GM19397 (cell line): ENCODE measurements around the gene NFYC.
"Not testable (repeated sequence)": the region's sequence is repeated elsewhere in the genome, so short reads cannot be mapped to it uniquely, and the experiment has no call there.

ENCODE experiments used
- ATAC-seq: cut with Tn5 transposase; IDR thresholded peaks from one replicate; pipeline ENCODE4 v1.9.1; 2021; ENCODE audit warnings: mild to moderate bottlenecking, moderate library complexity; ENCODE audit not compliant: unreplicated experiment

Gene NFYC

DNA sequence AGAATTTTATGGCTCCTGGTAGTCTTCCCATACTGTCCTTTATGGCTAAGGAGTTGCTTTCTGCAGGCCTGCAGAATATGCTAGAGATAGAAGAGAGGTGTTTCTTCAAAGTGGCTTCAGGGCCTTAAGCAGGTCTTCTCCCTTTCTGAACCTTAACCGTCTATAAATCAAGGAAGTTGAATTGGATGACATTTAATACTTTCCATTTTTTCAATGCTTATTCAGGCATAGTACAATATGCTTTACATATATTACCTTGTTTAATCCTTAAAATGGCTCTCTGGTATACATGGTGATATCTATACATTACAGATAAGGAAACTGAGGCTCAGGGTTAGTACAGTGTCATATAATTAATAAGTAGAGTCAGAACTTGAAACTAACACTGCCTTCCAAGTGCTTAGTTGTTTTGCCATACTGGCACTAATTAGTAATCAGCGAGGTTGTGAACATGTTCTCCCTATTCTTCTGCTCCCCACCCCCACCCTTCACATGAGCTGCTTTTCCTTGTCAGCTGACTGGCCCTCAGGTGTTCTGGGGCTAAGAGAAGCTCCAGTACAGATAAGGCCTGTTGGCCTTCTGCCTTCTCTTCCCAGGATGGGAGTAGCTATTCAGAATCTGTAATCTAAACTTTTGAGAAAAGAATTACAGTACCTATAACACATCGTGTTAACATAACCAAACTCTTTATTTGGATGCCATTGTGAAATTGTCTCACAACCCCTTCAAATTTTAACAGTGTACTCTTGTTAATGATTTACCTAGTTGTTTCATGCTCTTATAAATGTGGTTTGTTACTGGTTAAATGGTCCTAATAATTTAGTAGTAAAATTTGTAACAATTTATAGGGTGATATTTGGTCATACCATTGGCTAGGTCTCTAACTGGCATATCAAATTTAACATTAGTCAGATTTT is 13.6 kb downstream of the NFYC start:
- ATAC-seq = no peak

DNA sequence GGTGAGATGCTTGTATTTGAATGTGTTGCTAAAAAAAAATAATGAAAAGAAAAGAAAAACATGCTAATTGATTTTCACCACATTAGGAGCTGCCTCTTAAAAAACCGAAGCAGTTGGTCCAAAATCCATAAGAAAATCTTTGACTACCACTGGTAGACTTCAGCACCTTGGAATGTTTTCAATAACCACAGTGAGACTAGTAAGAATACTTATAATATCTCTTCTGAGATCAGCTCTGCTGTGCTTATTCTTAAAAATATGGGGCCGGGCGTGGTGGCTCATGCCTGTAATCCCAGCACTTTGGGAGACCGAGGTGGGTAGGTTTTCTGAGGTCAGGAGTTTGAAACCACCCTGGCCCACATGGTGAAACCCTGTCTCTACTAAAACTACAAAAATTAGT is 15.1 kb downstream of the NFYC start:
- ATAC-seq = no peak

DNA sequence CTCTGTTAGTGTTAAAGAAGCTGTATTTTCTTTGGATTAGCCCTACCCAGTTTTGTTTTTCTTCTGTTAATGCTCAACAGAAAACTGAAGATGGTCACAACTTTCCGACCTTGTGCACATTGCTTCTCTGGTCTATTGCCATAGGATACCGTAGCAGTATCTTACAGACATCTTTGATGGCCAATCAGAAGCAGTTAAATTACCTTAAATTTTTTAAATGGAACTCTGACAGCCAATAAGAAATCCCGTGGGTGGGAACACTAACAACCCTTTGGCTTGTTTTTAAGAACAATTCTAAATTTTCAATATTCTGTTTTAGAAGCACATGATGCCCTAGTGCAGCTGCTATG is 17.2 kb downstream of the NFYC start:
- ATAC-seq = peak; percentile 54

DNA sequence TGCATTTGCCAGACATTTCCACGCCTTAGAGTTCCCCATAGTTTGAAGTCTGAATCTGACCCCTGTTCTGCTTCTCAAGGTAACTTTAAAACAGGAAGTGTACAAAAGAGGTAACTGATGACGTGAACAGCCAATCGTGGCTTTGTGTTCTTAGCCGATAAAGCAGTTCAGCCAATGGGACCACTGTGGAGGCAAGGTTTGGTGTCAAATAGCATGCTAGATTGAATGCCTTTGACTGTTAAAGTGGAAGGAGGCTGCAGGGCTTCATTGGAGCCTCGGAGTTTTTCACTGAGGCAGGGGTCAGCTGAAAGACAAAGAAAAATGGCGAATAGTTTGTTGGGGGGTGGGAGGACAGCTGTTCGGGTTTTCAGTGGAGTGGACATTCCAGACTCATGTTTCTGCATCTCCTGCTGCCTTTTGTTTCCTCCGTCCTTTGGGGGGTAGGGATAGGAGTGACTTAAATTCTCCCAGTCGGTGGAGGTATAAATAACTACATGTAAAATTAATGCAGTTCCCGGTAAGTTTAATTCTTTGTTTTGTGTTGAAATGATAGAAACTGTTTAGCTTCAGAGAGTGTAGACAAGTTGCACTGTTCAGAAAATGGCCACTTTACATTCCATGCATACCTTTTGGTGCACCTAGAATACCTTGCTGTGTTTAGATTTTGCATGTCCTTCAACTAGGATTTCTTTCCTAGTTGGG is 17.7 kb downstream of the NFYC start:
- peak; percentile 93 for ATAC-seq

DNA sequence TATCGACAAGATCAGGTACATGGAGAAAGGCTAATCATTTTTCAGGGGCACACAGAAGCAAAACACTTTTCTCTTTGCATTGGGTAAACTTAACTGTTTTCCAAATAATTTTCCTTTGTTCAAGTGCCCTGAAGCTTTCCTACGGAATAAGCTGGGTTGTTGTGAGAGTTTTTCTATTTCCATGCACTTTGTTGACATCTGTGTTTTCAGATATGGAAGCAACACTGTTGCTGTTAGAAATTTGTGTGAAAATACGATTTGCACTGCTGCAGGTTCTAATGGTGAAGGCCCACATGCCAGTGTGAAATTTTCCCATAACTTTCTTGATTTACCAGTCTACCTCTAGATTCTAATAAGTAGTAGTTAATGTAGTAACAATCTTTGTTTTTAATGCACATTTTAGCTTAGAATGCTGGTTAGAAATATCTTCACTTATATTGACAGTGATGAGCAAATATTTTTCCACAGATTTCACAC is 18.3 kb downstream of the NFYC start:
- ATAC-seq = no peak

DNA sequence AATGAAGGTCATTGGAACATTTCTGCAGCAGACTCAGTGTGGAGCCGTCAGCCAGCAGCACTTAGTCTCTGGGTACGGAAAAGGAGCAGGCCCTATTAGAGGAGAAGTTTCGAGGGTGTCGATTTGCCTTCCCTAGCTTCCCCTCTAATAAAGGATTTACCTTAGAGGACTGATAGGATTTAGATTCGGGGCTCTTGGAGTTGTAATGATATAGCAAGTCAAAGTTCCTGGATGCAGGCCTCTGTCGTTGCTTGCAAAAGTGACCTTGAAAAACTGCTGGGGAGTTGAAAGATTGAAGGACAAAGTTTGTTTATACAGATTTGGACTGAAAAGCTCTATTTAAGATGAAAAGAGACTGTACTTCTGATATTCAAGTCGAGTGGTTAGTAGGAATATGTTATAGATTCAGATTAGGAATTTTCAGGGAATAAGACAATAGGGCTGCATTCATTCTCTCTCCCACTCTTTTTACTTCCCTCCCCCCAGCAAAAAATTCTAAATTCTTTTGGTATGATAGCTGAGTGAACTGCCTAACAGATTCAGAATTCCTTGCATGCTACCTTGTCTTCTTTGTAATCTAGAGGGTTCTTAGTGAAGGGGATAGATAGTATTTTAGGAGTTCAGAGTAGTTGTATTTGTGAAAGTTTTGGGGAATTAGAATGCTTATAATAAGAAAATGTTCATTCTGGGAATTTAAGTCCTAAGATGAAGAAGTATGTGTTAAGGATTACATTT is 19.2 kb downstream of the NFYC start:
- ATAC-seq = no peak

DNA sequence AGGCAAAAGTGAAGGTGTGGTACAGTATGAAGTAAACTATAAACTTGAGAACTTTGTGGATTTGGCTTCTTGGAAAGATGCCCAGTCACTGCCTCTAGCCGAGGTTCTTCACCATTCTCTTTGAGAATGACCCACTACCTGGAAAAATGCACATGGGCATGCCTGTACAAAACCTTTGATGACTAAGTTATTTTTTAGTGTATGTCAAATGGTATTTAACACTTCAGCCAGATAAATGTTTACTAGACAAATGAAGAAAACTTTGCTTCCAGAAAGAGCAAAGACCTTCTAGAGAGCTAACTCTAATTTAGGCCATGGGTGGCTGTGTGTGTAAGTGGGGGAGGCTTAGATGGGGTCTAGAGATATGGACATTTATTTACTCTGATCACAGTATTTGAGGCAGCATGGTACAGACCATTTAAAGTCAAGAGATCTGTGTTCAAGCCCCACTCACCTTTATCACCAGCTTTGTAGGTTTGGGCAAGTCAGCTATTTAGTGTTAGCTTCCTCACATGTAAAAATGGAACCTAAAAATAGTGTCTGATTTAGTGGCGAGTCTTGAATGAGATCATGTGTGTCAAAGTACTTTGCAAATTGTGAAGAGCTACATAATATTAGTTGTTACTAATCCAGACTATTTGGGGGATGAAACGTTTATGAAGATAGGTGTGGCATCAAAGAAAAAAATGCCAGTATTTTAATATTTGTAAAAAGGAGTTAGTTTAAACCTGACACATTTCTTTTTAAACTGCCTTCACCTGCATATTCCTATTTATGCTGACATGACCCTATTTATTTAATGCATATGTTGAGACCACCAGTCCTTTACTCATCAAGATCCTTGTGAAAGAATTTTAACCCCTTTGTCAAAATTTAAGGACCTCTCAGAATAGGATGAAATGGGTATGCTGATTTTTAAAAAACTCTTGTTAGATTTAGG is 20.2 kb downstream of the NFYC start:
- ATAC-seq = no peak

DNA sequence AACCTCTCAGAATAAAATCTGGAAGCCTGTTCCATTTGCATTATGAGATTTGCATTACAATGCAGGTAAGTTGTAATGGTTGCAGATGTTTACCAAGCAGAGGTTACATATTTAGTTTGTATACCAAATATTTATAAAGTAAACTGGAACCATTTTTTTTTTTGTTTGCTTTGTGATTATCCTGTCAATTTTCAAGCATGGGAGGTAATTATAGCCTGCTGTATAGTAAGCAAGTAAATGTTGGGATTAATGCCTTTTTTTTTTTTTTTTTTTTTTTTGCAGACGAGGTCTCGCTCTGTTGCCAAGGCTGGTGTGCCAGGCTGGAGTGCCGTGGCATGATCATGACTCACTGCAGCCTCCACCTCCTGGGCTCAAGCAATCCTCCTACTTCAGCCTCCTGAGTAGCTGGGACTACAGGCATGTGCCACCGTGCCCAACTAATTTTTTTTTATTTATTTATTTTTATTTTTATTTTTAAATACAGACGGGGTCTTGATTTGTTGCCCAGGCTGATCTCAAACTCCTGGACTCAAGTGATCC is 21.0 kb downstream of the NFYC start:
- no peak for ATAC-seq

DNA sequence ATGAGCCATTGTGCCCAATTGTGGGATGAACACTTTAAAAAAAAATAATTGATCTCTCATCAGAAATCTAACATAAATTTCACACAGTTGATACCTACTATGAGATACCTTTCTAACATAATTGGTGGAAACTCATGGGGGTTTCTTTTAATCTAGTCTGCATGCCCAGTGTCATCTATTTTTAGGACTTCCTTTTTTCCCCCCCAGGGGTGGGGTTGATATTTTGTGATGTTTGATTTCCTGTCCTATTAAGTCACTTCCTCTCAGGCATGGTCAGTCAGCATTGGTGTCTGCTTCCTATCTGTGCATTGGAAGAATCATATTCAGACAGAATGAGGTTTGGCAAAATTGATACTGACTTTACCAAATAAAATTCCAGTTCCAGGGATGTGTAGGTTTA is 21.5 kb downstream of the NFYC start:
- no peak for ATAC-seq

DNA sequence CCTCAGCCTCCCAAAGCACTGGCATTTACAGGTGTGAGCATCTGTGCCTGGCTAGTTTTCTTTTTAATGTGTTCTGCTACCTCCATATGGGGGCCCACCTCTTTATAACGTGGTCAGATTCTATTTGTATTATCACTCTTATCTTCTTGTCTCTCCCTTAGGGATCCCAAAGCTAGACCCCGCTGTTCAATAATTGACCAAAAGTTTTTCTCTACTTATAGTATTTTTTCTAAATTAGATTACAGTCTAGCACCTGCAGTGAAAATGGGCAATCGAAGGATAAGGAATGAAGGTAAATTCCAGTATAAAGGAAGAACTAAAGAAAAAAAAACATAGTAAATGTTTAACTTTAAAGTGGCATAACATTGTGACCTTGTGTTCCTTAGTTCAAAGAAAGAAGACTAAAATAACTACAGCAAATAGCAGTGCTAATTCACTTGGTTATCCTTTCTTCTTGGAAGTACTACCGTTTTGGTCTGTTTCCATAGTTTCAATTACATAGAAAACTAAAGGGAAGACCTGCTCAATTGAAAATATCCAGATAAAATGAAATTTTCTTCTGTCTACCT is 24.1 kb downstream of the NFYC start:
- ATAC-seq = no peak

DNA sequence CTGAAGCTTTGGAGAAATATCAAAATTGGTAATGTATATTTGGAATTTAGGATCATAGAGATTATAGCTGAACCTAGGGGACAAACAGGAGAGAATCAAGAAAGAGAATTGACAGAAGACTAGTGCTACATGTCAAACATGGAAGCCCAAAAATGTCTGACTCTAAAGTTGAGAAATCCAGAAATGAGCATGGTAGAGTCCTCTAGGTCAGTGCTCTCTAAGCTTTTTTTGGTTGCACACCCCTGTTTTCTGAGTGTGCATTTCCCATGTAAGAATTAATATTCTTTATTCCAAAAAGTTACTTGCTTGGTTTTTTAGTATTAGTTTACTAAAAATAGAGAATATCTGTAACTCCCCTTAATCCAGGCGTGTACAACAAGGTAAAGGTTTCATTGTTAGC is 25.6 kb downstream of the NFYC start:
- no peak for ATAC-seq

DNA sequence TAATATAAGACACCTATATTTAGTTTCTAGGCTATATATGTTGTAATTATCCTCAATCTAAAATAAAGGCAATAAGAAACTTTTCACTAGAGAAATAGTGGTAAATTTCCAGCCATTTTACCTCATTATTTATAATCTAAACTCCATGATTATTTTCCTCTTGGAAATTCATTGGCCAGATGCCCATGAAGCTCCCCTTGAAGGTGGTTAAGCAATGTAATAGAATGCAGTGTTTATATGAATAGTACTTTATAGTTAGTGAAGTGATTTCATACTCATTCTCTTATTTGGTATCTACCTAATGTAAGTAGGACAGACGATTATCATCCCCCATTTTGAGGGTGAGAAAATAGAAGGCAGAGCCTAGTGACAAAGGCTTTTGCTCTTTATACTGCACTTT is 26.5 kb downstream of the NFYC start:
- no peak for ATAC-seq

DNA sequence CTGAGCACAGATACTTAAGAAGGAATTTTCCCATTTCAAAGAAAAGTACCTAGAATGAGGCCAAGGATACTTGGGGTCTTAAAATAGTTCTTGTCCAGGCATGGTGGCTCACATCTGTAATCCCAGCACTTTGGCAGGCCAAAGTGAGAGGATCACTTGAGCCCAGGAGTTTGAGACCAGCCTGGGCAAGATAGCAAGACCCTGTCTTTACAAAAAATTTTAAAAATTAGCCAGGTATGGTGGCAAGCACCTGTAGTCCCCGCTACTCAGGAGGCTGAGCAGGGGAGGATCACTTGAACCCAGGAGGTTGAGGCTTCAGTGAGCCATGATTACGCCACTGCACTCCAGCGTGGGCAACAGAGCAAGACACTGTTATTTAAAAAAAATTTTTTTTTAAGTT is 29.0 kb downstream of the NFYC start:
- ATAC-seq = no peak

DNA sequence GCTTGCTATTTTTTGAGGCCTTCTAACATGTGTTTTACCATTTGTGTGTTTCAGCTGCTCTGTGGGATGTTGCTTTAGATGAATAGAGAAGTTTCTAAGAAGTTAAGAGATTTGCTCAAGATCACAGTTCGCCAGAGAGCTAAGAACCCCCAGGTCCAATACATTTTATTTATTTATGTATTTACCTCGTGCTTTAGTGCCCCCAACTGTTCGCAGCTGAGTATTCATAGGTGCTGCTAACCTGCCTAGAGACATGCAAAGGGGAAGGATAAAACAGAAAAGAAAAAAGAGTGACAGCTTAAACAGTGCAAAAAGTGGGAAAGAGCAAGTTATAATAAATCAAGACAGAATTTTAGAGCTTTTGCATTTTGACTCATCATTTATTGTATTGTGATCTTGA is 31.1 kb downstream of the NFYC start:
- no peak for ATAC-seq

DNA sequence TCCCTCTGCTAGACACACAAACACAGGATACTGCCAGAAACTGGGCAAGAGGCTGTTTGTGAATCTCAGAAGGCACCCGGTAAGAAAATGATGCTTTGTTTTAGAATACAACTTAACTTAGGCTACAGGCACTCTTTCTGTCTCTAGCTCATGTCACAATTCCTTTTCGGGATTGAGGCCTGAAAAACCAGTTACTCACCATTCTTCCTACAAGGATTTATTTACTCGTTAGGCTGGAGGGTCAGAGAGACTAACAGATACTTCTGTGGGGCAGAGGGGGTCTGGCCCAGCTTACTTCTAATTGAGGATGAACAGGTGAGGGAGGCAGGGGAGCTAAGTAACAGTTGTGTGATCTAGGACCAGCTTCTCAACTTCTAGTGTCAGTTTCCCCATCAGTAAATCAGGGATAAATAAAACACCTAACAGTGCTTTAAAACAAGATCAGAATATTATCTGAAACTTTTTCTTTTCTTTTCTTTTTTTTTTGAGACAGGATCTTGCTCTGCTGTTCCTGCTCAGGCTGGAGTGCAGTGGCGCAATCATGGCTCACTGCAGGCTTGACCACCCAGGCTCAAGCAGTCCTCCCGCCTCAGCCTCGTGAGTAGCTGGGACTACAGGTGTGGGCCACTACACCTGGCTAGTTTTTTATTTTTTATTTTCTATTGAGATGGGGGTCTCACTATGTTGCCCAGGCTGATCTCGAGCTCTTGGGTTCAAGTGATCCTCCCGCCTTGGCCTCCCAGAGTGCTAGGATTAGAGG is 31.9 kb downstream of the NFYC start:
- ATAC-seq = no peak

DNA sequence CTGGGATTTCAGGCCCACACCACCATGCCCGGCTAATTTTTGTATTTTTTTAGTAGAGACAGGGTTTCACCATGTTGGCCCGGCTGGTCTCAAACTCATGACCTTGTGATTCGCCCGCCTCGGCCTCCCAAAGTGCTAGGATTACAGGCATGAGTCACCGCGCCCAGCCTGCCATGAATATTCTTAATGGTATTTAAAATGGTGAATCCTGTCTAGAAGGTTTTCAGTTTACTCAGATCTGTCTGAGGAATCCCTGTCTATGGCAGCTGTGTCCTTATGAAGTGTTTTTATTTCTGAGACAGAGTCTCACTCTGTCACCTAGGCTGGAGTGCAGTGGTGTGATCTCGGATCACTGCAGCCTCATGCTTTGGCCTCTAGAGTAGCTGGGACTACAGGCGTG is 36.2 kb downstream of the NFYC start:
- not testable (repeated sequence) for ATAC-seq

DNA sequence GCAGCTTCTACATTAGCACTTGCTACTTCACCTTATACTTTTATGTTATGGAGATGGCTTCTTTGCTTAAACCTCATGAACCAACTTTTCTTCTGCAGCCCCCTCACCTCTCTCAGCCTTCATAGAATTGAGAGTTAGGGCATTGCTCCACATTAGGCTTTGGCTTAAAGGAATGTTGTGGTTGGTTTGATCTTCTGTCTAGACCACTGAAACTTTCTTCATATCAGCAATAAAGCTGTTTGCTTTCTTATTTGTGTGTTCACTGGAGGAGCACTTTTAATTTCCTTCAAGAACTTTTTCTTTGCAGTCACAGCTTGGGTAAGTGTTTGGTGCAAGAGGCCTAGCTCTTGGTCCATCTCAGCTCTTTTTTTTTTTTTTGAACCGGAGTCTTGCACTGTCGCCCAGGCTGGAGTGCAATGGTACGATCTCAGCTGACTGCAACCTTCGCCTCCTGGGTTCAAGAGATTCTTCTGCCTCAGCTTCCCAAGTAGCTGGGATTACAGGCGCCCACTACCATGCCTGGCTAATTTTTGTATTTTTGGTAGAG is 37.9 kb downstream of the NFYC start:
- not testable (repeated sequence) for ATAC-seq

DNA sequence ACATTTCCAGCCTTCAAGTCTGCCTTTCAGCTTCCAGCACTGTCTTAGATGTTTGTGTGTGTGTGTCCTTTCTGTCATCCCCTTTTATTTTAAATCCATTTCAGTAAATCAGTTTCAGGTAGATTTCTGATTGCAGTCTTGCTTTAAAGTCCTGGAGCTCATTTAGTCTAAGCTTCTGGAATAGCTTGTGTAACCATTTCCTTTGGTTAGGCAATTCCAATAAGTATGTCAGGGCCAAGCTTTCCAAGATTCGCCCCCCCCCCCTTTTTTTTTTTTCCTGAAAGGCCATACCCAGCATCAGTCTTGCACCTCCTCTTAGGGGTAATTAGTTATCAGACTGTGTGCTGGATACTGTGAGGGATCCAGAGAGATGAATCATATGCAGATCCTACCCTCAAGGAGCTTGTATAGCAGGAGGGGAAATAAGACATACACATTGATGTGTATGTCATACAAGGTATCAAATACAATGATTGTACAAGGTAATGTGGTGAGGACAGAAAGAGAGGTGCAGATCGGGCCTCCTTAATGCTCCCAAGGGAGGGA is 41.3 kb downstream of the NFYC start:
- no peak for ATAC-seq
